Measurements from ENCODE around the gene RGL1. TPM values are rescaled to one million over a fixed set of nuclear protein-coding genes. Genes with fewer than 3 reads are reported as not detected.

The RGL1 gene
- total RNA-seq, 1 donor from 2014 or later, result 0.26 TPM

DNA sequence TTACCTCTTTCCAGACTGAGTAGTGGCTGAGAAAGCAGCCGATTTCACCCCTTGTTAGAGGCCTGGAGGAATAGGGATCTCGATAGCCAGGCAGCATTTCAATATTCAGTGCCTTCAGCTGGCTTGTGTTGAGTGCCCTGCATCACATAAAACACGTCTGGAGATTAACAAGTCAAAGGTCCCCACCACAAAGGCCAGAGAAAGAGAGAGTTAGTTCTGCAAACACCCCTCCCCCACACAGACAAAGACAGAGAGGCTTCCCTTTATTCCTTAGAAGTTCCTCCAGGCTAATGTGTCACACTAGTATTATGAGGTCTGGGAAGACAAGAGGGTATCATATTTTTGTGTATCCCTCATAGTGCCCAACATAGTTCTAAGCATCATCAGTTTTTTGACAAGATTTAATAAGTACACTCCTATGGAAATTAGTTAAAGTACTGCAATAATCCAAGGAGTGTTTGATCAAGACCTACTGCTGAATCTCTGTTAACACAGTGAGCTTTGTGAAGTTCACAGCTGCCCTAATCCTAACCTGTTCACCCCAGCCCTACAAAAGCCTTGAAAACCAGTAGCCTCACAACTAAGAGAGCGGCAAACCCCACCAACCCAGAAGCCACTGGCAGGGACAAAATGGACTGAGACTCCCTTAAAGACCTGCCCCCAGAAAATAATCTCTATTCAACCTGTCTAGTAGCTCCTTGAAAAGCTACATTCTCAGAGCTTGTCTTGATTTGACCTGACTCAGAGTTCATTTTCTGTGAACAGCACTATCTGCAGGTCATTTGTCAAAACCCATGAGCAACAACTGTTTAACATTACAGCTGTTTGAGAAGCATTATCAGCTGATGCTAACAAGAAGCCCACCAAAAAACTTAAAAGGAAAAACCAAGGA, 140.8 kb downstream of the RGL1 start:
- FAIRE-seq, result peak; percentile 52
- TF ChIP-seq, protein P1, sequence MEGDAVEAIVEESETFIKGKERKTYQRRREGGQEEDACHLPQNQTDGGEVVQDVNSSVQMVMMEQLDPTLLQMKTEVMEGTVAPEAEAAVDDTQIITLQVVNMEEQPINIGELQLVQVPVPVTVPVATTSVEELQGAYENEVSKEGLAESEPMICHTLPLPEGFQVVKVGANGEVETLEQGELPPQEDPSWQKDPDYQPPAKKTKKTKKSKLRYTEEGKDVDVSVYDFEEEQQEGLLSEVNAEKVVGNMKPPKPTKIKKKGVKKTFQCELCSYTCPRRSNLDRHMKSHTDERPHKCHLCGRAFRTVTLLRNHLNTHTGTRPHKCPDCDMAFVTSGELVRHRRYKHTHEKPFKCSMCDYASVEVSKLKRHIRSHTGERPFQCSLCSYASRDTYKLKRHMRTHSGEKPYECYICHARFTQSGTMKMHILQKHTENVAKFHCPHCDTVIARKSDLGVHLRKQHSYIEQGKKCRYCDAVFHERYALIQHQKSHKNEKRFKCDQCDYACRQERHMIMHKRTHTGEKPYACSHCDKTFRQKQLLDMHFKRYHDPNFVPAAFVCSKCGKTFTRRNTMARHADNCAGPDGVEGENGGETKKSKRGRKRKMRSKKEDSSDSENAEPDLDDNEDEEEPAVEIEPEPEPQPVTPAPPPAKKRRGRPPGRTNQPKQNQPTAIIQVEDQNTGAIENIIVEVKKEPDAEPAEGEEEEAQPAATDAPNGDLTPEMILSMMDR (IDR thresholded peaks at IDR 0.05; ENCODE audit: insufficient read depth, low read length, severe bottlenecking), result no peak
- no peaks in the 10 kb centered on the region for H3K27me3 ChIP-seq (ENCODE audit: control insufficient read depth, insufficient read depth, low read length)
- DNase-seq (ENCODE audit: low read depth), result no peak
- H3K4me3 ChIP-seq (ENCODE audit: low read depth, low read length), result no peak overlapping the region
- H3K36me3 ChIP-seq (ENCODE audit: control insufficient read depth, insufficient read depth, low read length), result no peaks in the 10 kb centered on the region

DNA sequence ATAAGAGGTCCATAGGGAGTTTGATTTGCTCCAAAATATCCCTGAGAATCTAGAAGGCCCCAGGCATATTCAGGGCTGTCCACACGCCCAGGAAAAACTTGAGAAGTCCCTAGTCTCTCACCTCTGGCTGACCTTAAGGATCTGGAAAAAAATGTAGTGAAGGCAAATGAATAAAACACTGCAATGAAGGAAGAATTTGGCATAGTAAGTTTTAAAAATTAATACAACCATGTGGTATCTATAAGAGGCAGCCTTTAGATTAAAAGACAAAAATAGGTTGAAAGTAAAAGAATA, 141.3 kb downstream of the RGL1 start:
- no peaks in the 10 kb centered on the region for H3K27me3 ChIP-seq (ENCODE audit: control insufficient read depth, insufficient read depth, low read length)
- no peaks in the 10 kb centered on the region for H3K36me3 ChIP-seq (ENCODE audit: control insufficient read depth, insufficient read depth, low read length)
- TF ChIP-seq, protein P1 (IDR thresholded peaks at IDR 0.05; ENCODE audit: insufficient read depth, low read length, severe bottlenecking), result no peak
- FAIRE-seq (no peak), DNase-seq (ENCODE audit: low read depth) (no peak)
- no peak overlapping the region for H3K4me3 ChIP-seq (ENCODE audit: low read depth, low read length)

DNA sequence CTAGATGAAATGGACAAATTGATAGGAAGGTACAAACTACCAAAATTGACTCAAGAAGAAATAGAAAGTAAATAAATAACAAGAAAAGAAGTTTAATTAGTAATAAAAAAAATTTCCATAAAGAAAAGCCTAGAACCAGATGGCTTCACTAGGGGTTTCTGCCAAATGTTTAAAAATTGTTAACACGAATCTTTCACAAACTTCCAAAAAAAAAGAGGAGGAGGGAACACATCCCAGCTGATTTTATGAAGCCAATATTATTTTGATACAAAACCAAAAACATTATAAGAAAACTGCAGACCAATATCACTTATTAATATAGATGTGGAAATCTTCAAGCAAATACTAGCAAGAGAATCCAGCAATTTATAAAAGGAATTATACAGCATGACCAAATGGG, 143.1 kb downstream of the RGL1 start:
- FAIRE-seq, result no peak
- TF ChIP-seq, protein P1 (IDR thresholded peaks at IDR 0.05; ENCODE audit: insufficient read depth, low read length, severe bottlenecking), result no peak
- no peaks in the 10 kb centered on the region for H3K27me3 ChIP-seq (ENCODE audit: control insufficient read depth, insufficient read depth, low read length)
- no peak overlapping the region for H3K4me3 ChIP-seq (ENCODE audit: low read depth, low read length)
- no peak for DNase-seq (ENCODE audit: low read depth)
- no peaks in the 10 kb centered on the region for H3K36me3 ChIP-seq (ENCODE audit: control insufficient read depth, insufficient read depth, low read length)

DNA sequence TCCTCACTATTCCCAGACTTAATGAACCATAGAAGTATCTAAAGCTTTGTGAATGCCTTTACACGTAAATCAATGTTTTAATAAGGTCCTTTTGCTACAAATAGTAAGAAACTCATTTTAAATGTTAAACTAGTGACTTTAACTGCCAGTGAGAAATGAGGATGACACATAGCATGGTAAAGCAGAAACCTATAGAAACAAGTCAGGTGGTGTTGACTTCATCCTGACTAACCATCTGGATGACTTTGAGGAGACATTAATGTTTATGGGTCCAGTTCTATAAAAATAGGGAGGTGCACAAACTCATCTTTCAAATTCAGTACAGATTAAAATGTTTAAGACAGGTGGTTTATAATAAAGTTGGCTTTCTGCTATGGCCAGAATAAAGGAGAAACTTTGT, 147.2 kb downstream of the RGL1 start:
- DNase-seq (ENCODE audit: low read depth) (peak; percentile 56), FAIRE-seq (no peak)
- H3K36me3 ChIP-seq (ENCODE audit: control insufficient read depth, insufficient read depth, low read length), result no peaks in the 10 kb centered on the region
- no peaks in the 10 kb centered on the region for H3K27me3 ChIP-seq (ENCODE audit: control insufficient read depth, insufficient read depth, low read length)
- no peak overlapping the region for H3K4me3 ChIP-seq (ENCODE audit: low read depth, low read length)
- TF ChIP-seq, protein P1 (IDR thresholded peaks at IDR 0.05; ENCODE audit: insufficient read depth, low read length, severe bottlenecking), result no peak

DNA sequence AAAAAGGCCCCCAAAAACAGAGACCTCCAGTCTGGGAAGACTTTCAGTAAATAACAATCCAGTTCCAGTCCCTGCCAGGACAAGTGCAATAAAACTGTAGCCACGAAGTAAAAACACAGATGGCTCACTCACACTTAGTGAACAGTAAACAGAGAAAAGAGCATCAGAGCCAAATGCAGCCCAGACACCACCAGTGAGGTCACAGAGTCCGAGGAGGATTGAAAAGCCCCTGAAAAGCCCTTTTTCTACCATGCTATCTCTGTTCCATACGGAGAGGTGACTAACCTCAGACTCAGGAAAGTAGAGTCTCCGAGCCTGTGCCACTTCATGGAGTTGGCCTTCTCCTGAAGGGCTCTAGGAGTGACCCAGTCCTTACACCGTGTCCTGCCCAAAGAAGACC, 148.1 kb downstream of the RGL1 start:
- no peaks in the 10 kb centered on the region for H3K36me3 ChIP-seq (ENCODE audit: control insufficient read depth, insufficient read depth, low read length)
- no peak overlapping the region for H3K4me3 ChIP-seq (ENCODE audit: low read depth, low read length)
- H3K27me3 ChIP-seq (ENCODE audit: control insufficient read depth, insufficient read depth, low read length), result no peaks in the 10 kb centered on the region
- TF ChIP-seq, protein P1 (IDR thresholded peaks at IDR 0.05; ENCODE audit: insufficient read depth, low read length, severe bottlenecking), result no peak
- no peak for DNase-seq (ENCODE audit: low read depth)
- no peak for FAIRE-seq

DNA sequence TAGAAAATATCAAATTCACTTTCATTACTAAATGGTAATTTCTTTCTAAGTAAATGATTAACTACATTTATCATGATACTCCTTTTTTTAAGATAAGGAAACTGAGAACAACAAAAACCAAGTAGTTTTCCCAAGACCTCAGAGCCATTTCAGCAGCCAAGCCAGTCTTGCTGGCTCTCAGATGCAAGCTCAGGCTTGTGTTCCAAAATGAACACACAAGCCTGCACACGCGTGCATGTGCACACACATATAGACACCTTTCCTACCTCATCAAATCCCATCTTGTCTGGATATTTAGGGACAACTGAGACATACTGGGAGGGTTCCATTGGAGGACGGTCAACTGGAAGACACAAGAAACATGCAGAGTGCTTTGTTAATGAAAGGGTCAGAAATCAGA, 149.6 kb downstream of the RGL1 start:
- DNase-seq (ENCODE audit: low read depth) (peak; percentile 76), FAIRE-seq (peak; percentile 13)
- TF ChIP-seq, protein P1 (IDR thresholded peaks at IDR 0.05; ENCODE audit: insufficient read depth, low read length, severe bottlenecking), result no peak
- Histone ChIP-seq H3K36me3 (ENCODE audit: control insufficient read depth, insufficient read depth, low read length) (no peaks in the 10 kb centered on the region), H3K4me3 (ENCODE audit: low read depth, low read length) (no peak overlapping the region), H3K27me3 (ENCODE audit: control insufficient read depth, insufficient read depth, low read length) (no peaks in the 10 kb centered on the region)

All from bronchial epithelial cell (primary cell).